Mammary epithelial cell (primary cell): ENCODE results near the gene DAD1.

Source experiments
- EZH2 ChIP-seq: IDR thresholded peaks from 2 replicates; pipeline ENCODE4 v1.6.1; 2012; ENCODE audit warnings: low read length, inconsistent platforms, borderline replicate concordance
- TF ChIP-seq, protein P1 (sequence below), 2 donors: IDR thresholded peaks in 1 of 2; conservative IDR thresholded peaks in 1 of 2; 2 replicates each; pipeline ENCODE4 v1.5.1; 2011 to 2012; ENCODE audit warnings: inconsistent platforms in 2 of 2, low read length in 2 of 2, mild to moderate bottlenecking in 2 of 2, control low read depth in 1 of 2, low read depth in 1 of 2; ENCODE audit not compliant: insufficient read depth in 1 of 2; ENCODE audit errors: extremely low read depth in 1 of 2

DNA sequence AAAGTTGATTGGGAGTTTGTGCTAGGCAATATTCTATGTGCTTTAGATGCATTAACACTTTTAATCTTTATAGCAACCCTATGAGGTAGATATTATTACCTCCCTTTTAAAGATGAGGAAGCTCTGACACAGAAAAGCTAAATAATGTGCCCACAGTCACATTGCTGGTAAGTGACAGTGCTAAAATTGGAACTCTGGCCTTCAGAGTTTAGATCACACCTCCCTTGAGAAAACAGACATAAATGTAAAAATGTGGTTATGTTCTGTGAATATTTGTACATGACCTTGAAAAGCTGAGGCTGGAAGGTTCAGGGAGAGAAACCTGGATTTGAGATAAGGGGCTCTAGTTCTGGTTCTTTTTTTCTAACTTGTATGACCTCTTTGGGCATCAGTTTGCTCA lies 11.0 kb upstream of the DAD1 start:
- no peak for TF ChIP-seq EZH2
- TF ChIP-seq, protein P1, sequence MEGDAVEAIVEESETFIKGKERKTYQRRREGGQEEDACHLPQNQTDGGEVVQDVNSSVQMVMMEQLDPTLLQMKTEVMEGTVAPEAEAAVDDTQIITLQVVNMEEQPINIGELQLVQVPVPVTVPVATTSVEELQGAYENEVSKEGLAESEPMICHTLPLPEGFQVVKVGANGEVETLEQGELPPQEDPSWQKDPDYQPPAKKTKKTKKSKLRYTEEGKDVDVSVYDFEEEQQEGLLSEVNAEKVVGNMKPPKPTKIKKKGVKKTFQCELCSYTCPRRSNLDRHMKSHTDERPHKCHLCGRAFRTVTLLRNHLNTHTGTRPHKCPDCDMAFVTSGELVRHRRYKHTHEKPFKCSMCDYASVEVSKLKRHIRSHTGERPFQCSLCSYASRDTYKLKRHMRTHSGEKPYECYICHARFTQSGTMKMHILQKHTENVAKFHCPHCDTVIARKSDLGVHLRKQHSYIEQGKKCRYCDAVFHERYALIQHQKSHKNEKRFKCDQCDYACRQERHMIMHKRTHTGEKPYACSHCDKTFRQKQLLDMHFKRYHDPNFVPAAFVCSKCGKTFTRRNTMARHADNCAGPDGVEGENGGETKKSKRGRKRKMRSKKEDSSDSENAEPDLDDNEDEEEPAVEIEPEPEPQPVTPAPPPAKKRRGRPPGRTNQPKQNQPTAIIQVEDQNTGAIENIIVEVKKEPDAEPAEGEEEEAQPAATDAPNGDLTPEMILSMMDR (conservative IDR thresholded peaks at IDR 0.05 in 1 of 2, IDR thresholded peaks at IDR 0.05 in 1 of 2; ENCODE audit: extremely low read depth in 1 of 2, insufficient read depth in 1 of 2, low read depth in 1 of 2, low read length in 2 of 2), result no peak
